KOPT-K1 (cell line): ENCODE data around the gene SLIRP.

Experiments used
- H3K27ac ChIP-seq: fragments of 200-600 bp; sonication (generic); 2 replicates; pipeline ENCODE4 v1.5.1; 2016; ENCODE audit warnings: antibody characterized with exemption, mild to moderate bottlenecking, low read depth, low read length; ENCODE audit not compliant: poor library complexity, severe bottlenecking
- H3K36me3 ChIP-seq: fragments of 200-600 bp; sonication (generic); 2 replicates; pipeline ENCODE4 v1.5.1; 2017; ENCODE audit warnings: antibody characterized with exemption, mild to moderate bottlenecking, low read length, moderate library complexity; ENCODE audit not compliant: insufficient read depth
- H3K9me3 ChIP-seq: fragments of 200-600 bp; sonication (generic); 2 replicates; pipeline ENCODE4 v1.5.1; 2017; ENCODE audit warnings: antibody characterized with exemption, low read length, mild to moderate bottlenecking; ENCODE audit not compliant: insufficient read depth, poor library complexity, severe bottlenecking

SLIRP gene

GRCh38 chr14:77763316-77763715, 55.4 kb downstream of the SLIRP start:
- Histone ChIP-seq H3K9me3 (no peaks in the 10 kb centered on the region), H3K27ac (no peak overlapping the region), H3K36me3 (peaks cover 2% of the 10 kb centered on the region; the same call in 1 of the 2 replicates)

GRCh38 chr14:77763978-77764377, 56.1 kb downstream of the SLIRP start:
- Histone ChIP-seq H3K9me3 (no peaks in the 10 kb centered on the region), H3K36me3 (no peaks in the 10 kb centered on the region), H3K27ac (no peak overlapping the region)
